Gastrocnemius medialis (tissue), 4 donors: ENCODE results near the gene MED27.

Experiments used
- CTCF ChIP-seq, 5 experiments: fragments of 450-650 bp in 3 of 5; fragments of 200-600 bp in 2 of 5; sonication (generic) in 2 of 5; IDR thresholded peaks in 4 of 5; conservative IDR thresholded peaks in 1 of 5; 1 replicate in 4 of 5; 2 replicates in 1 of 5; pipeline ENCODE4 v1.5.1; 2016 to 2019; ENCODE audit warnings: antibody characterized with exemption in 5 of 5, mild to moderate bottlenecking in 3 of 5, moderate library complexity in 3 of 5
- POLR2A ChIP-seq, 2 donors: fragments of 450-650 bp; IDR thresholded peaks; one replicate each; pipeline ENCODE4 v1.6.1; 2017; ENCODE audit warnings: antibody characterized with exemption in 2 of 2, mild to moderate bottlenecking in 2 of 2, moderate library complexity in 2 of 2

GRCh38 chr9:131954299-131954698 lies 125.4 kb downstream of the MED27 start:
- no peak for TF ChIP-seq CTCF (IDR thresholded peaks at IDR 0.05 in 4 of 5, conservative IDR thresholded peaks at IDR 0.05 in 1 of 5)
- TF ChIP-seq POLR2A (IDR thresholded peaks at IDR 0.05): no peak
